Stomach smooth muscle (tissue), 2 donors: ENCODE data around the gene AP2B1.
"Not testable (repeated sequence)": the region's sequence is repeated elsewhere in the genome, so short reads cannot be mapped to it uniquely, and the experiment has no call there.

Experiments
- H3K27ac ChIP-seq: one replicate; pipeline ENCODE4 v1.7.0; 2013; ENCODE audit warnings: mild to moderate bottlenecking, low read length, inconsistent platforms
- H3K27me3 ChIP-seq, 2 donors: one replicate each; pipeline ENCODE4 v1.7.0; 2013; ENCODE audit warnings: low read length in 2 of 2; ENCODE audit not compliant: insufficient read depth in 2 of 2, control insufficient read depth in 1 of 2
- H3K36me3 ChIP-seq, 2 donors: one replicate each; pipeline ENCODE4 v1.7.0; 2013; ENCODE audit warnings: low read length in 2 of 2; ENCODE audit not compliant: control insufficient read depth in 2 of 2, insufficient read depth in 2 of 2
- H3K4me1 ChIP-seq: one replicate; pipeline ENCODE4 v1.7.0; 2013; ENCODE audit warnings: low read length; ENCODE audit not compliant: control insufficient read depth, insufficient read depth
- H3K4me3 ChIP-seq, 2 donors: one replicate each; pipeline ENCODE4 v1.7.0; 2013; ENCODE audit warnings: low read length in 2 of 2
- H3K9ac ChIP-seq, 2 donors: one replicate each; pipeline ENCODE4 v1.7.0; 2013; ENCODE audit warnings: low read length in 2 of 2, mild to moderate bottlenecking in 1 of 2
- H3K9me3 ChIP-seq, 2 donors: one replicate each; pipeline ENCODE4 v1.7.0; 2013; ENCODE audit warnings: low read length in 2 of 2; ENCODE audit not compliant: control insufficient read depth in 2 of 2
- donor health status: healthy.
- donor health status: Pancreatic carcinoma.

AP2B1 gene

GRCh38 chr17:35745749-35746320 is 158.7 kb downstream of the AP2B1 start:
- Histone ChIP-seq H3K36me3 (no peaks in the 10 kb centered on the region), H3K27me3 (peaks cover 63 to 75% of the 10 kb centered on the region in 2 donors), H3K27ac (no peak overlapping the region), H3K4me1 (peaks cover 6% of the 10 kb centered on the region), H3K9ac (no peak overlapping the region), H3K9me3 (no peaks in the 10 kb centered on the region), H3K4me3 (no peak overlapping the region)

GRCh38 chr17:35747540-35748017 is 160.5 kb downstream of the AP2B1 start:
- Histone ChIP-seq H3K4me3 (no peak overlapping the region), H3K9ac (no peak overlapping the region), H3K4me1 (peaks cover 8% of the 10 kb centered on the region), H3K27me3 (peaks cover 55 to 57% of the 10 kb centered on the region in 2 donors), H3K9me3 (no peaks in the 10 kb centered on the region), H3K36me3 (no peaks in the 10 kb centered on the region), H3K27ac (no peak overlapping the region)

- Histone ChIP-seq H3K27ac (no peak overlapping the region), H3K9me3 (no peaks in the 10 kb centered on the region), H3K36me3 (no peaks in the 10 kb centered on the region), H3K4me1 (peaks cover 15% of the 10 kb centered on the region), H3K27me3 (peaks cover 48 to 52% of the 10 kb centered on the region in 2 donors), H3K9ac (no peak overlapping the region), H3K4me3 (no peak overlapping the region)
These were observed 161.3 kb downstream of the AP2B1 start for GRCh38 chr17:35748341-35748841.

- Histone ChIP-seq H3K4me3 (no peak overlapping the region), H3K9me3 (no peaks in the 10 kb centered on the region), H3K27ac (no peak overlapping the region), H3K27me3 (peaks cover 42 to 46% of the 10 kb centered on the region in 2 donors), H3K4me1 (peaks cover 15% of the 10 kb centered on the region), H3K9ac (no peak overlapping the region), H3K36me3 (no peaks in the 10 kb centered on the region)
These were observed 161.9 kb downstream of the AP2B1 start for GRCh38 chr17:35748979-35749378.

- Histone ChIP-seq H3K4me1 (peaks cover 15% of the 10 kb centered on the region), H3K27me3 (peaks cover 39 to 42% of the 10 kb centered on the region in 2 donors), H3K9ac (no peak overlapping the region), H3K4me3 (no peak overlapping the region), H3K27ac (no peak overlapping the region), H3K36me3 (no peaks in the 10 kb centered on the region), H3K9me3 (no peaks in the 10 kb centered on the region)
These were observed 162.7 kb downstream of the AP2B1 start for GRCh38 chr17:35749560-35750412.

- Histone ChIP-seq H3K4me3 (no peak overlapping the region), H3K4me1 (peaks cover 15% of the 10 kb centered on the region), H3K36me3 (no peaks in the 10 kb centered on the region), H3K9ac (no peak overlapping the region), H3K27me3 (peaks cover 39 to 42% of the 10 kb centered on the region in 2 donors), H3K9me3 (no peaks in the 10 kb centered on the region), H3K27ac (no peak overlapping the region)
These were observed 163.6 kb downstream of the AP2B1 start for GRCh38 chr17:35750526-35751395.

GRCh38 chr17:35751541-35751940 is 164.4 kb downstream of the AP2B1 start:
- H3K27ac ChIP-seq, H3K36me3 ChIP-seq, H3K4me3 ChIP-seq, H3K9ac ChIP-seq, H3K9me3 ChIP-seq: not testable (repeated sequence)
- Histone ChIP-seq H3K4me1 (peaks cover 15% of the 10 kb centered on the region), H3K27me3 (peaks cover 34 to 35% of the 10 kb centered on the region in 2 donors)

GRCh38 chr17:35752471-35752870 is 165.3 kb downstream of the AP2B1 start:
- H3K4me1 ChIP-seq = peaks cover 15% of the 10 kb centered on the region
- H3K27me3 ChIP-seq = peaks cover 34 to 35% of the 10 kb centered on the region in 2 donors
- no peaks in the 10 kb centered on the region for H3K9me3 ChIP-seq
- H3K9ac ChIP-seq = no peak overlapping the region
- no peak overlapping the region for H3K27ac ChIP-seq
- no peaks in the 10 kb centered on the region for H3K36me3 ChIP-seq
- peak overlapping the region in 1 of 2 donors; percentile 29 for H3K4me3 ChIP-seq

GRCh38 chr17:35752945-35753764 is 166.0 kb downstream of the AP2B1 start, which contains the start of gene GAS2L2:
GAS2L2 (minus strand) TSS chr17:35753239; CDS start chr17:35752850, 389 bp downstream.
- Histone ChIP-seq H3K27me3 (peaks cover 28 to 29% of the 10 kb centered on the region in 2 donors), H3K9ac (no peak within 1 kb of the TSS), H3K36me3 (no peaks in the 10 kb centered on the region), H3K9me3 (no peaks in the 10 kb centered on the region), H3K4me3 (peak within 1 kb of the TSS in 1 of 2 donors; percentile 29), H3K27ac (no peak within 1 kb of the TSS), H3K4me1 (peaks cover 15% of the 10 kb centered on the region)
